SHP77 (cell line): ENCODE measurements around the gene NTNG1.

Source experiments
- DNase-seq, 2 experiments: peaks; one replicate each; lab custom pipeline; 2025; lab: John Stamatoyannopoulos, UW

The NTNG1 gene

GRCh38 chr1:107262467-107263286, 121.8 kb downstream of the NTNG1 start:
- DNase-seq = no peak

GRCh38 chr1:107263291-107263915, 122.6 kb downstream of the NTNG1 start:
- DNase-seq = no peak

- no peak for DNase-seq
These were observed 123.2 kb downstream of the NTNG1 start for GRCh38 chr1:107264007-107264406.

GRCh38 chr1:107264561-107264960, 123.7 kb downstream of the NTNG1 start:
- no peak for DNase-seq

GRCh38 chr1:107267489-107267888, 126.7 kb downstream of the NTNG1 start:
- DNase-seq = no peak

GRCh38 chr1:107272321-107272720, 131.5 kb downstream of the NTNG1 start:
- DNase-seq = no peak

GRCh38 chr1:107273515-107273914, 132.7 kb downstream of the NTNG1 start:
- DNase-seq = no peak

- no peak for DNase-seq
These were observed 133.4 kb downstream of the NTNG1 start for GRCh38 chr1:107274227-107274626.

- no peak for DNase-seq
These were observed 135.4 kb downstream of the NTNG1 start for GRCh38 chr1:107276247-107276646.

- DNase-seq = peak; percentile 42 to 50
These were observed 136.2 kb downstream of the NTNG1 start for GRCh38 chr1:107277022-107277421.

- no peak for DNase-seq
These were observed 145.3 kb downstream of the NTNG1 start for GRCh38 chr1:107286125-107286524.

GRCh38 chr1:107291987-107292386, 151.1 kb downstream of the NTNG1 start:
- no peak for DNase-seq

- no peak for DNase-seq
These were observed 153.2 kb downstream of the NTNG1 start for GRCh38 chr1:107293901-107294613.

GRCh38 chr1:107294686-107295085, 153.8 kb downstream of the NTNG1 start:
- DNase-seq = no peak

GRCh38 chr1:107297681-107298080, 156.8 kb downstream of the NTNG1 start:
- DNase-seq = no peak

GRCh38 chr1:107298526-107298925, 157.7 kb downstream of the NTNG1 start:
- no peak for DNase-seq

GRCh38 chr1:107299521-107299920, 158.7 kb downstream of the NTNG1 start:
- DNase-seq = no peak

- DNase-seq = no peak
These were observed 169.1 kb downstream of the NTNG1 start for GRCh38 chr1:107309962-107310361.

- DNase-seq = no peak
These were observed 174.8 kb downstream of the NTNG1 start for GRCh38 chr1:107315652-107316051.

GRCh38 chr1:107318932-107319331, 178.1 kb downstream of the NTNG1 start:
- DNase-seq = no peak

GRCh38 chr1:107323784-107324183, 182.9 kb downstream of the NTNG1 start:
- no peak for DNase-seq

GRCh38 chr1:107326824-107327445, 186.1 kb downstream of the NTNG1 start:
- no peak for DNase-seq
